GM18519 (cell line): ENCODE measurements around the gene ERC1.
"Not testable (repeated sequence)": the region's sequence is repeated elsewhere in the genome, so short reads cannot be mapped to it uniquely, and the experiment has no call there.

Source experiments
- ATAC-seq: cut with Tn5 transposase; IDR thresholded peaks from one replicate; pipeline ENCODE4 v1.9.1; 2021; ENCODE audit warnings: mild to moderate bottlenecking, moderate library complexity; ENCODE audit not compliant: unreplicated experiment, low FRiP score

Gene ERC1

DNA sequence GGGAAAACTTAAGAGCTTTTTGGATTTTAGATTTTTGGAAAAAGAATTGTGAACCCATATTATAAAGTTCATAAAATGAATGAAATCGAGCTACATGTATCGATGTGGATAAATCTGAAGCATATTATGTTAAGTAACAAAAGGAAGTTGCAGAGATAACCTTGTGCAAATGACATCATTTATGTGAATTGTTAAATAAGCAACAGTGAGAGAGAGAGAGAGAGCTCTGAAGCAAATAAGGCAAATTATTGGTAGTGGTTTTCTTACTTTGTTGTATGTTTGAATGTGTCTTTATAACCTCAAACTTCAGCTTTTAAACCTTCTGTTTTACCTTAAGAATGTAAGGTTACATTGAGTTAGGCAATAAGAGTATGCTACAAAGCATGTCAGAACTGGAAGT lies 78.8 kb downstream of the ERC1 start:
- ATAC-seq = no peak

DNA sequence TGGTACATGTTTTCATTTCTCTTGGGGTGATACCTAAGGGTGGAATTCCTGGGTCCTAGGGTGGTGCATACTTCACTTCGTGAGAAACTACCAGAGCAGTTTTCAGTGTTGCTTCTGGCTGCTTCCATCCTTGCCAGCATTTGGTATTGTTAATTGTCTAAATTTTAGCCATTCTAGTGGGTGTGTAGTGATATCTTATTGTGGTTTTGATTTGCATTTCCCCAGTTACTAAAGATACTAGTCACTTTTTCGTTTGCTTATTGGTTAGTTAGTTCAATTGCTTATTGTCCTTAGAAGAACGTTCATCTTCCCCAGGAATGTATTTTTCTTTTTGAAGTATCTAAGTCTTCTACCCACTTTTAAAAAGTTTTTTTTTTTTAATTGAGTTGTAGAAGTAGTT lies 80.2 kb downstream of the ERC1 start:
- no peak for ATAC-seq

DNA sequence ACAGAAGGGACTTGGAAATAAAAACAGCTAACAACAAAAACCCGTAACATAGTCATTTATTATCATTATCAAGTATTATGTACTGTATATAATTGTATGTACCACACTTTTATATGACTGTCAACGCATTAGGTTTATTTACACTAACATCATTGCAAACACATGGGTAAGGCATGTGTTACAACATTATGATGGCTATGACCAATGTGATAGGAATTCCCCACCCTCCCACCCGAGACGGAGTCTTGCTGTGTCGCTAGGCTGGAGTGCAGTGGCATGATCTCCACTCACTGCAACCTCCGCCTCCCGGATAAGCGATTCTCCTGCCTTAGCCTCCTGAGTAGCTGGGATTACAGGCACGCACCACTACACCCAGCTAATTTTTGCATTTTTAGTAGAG lies 82.6 kb downstream of the ERC1 start:
- no peak for ATAC-seq

DNA sequence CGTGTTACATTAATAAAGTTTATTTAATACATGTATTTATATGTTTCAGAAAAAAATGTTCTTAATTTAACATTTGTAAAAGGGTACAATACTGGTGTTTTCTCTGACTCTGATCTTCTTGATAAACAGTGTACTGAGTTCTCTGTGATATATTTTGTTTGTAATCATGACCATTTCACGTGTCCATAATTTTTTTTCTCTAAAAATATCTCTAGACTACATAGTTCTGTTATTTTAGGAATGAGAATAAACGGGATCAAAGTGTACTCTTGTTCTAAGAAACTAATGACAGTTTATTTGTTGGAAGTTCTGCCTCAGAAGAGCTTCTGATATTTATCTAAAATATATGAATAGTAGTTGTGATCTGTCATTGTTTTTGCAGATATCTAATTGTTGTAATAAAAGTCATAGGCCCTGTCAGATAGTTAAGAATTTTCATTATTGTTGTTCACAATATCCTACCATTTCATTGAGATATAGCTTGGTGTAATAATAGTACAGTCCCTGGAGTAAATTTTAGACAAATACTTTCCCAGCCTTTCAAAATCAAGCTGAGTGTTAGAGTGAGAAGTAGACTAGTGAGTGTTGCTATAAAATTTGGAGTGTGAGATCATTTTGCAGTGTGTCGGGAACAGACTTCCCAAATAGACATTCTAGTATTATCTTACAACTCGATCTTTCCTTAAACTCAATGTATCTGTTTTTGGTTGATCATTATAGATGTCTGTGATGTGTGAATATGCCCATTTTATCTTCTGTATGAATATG lies 86.2 kb downstream of the ERC1 start:
- no peak for ATAC-seq

DNA sequence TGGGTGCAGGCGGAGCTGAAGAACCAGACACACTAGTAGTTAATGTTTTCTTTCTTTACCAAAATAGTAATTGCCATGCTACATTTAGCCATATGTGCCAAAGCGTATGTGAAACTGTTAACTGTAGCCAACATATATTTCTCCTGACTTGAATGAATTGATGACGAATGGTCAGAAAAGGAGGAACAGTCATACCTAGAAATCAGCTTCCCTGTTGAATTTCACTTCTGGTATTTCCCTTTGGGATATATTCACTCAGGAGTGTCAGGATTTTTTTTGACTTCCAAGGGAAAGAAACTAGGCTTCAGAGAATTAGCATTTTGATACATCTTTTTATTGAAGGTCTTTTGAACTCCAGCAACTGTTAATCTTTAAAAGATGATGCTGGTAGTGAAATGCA lies 87.0 kb downstream of the ERC1 start:
- ATAC-seq = no peak

DNA sequence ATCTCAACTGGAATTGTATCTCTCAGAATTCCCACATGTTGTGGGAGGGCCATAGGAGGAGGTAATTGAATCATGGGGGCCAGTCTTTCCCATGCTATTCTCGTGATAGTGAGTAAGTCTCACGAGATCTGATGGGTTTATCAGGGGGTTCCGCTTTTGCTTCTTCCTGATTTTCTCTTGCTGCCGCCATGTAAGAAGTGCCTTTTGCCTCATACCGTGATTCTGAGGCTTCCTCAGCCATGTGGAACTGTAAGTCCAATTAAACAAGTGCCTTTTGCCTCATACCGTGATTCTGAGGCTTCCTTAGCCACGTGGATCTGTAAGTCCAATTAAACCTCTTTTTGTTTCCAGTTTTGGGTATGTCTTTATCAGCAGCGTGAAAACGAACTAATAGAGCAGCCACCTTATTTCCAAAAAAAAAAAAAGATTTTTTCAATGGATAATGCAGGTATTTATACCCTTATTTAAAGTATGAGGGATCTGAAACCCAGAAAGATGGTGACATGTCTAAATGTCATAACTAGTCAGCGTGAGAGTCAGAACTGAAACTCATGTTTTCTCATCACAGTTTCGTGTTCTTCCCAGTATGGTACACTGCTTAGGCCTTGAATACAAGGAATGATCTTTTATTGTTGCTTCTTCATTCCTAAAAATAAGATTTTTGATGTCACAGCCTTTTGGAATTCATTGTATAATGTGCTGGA lies 89.6 kb downstream of the ERC1 start:
- ATAC-seq = no peak

DNA sequence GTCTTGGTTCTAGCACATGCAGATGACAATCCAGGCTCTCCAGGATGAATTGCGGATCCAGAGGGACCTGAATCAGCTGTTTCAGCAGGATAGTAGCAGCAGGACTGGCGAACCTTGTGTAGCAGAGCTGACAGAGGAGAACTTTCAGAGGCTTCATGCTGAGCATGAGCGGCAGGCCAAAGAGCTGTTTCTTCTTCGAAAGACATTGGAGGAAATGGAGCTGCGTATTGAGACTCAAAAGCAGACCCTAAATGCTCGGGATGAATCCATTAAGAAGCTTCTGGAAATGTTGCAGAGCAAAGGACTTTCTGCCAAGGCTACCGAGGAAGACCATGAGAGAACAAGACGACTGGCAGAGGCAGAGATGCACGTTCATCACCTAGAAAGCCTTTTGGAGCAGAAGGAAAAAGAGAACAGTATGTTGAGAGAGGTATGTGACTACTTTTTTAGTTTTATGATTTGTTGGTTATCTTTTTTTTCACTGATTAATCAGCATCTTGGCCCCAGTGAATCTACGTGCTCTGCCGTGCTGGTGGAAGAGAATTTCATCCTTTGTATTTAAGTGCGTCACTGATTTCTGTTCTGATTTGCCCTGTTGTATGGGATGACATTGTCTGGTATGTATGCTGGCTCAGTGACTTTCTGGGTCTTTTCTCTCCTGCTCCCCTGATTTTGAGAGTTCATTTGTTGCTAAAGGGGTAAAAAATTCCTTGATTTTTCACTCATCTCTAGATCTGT lies 92.3 kb downstream of the ERC1 start:
- no peak for ATAC-seq

DNA sequence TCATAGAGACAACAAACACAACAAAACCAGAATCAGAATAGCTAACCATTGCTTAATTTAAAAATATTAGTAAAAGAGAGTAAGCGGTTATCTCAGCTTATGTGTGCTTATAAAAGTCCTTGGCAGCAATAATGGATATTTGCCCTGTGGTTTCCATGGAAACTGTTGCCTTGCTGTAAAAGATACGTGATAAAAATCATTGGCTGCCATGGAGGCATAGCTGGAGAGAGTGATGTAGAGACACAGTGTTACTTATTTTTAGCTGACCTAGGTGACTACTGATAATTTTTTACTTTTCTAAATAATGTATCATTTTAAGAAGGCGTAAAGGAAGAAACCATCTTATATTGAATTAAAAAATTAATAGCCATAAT lies 92.9 kb downstream of the ERC1 start:
- ATAC-seq = no peak

DNA sequence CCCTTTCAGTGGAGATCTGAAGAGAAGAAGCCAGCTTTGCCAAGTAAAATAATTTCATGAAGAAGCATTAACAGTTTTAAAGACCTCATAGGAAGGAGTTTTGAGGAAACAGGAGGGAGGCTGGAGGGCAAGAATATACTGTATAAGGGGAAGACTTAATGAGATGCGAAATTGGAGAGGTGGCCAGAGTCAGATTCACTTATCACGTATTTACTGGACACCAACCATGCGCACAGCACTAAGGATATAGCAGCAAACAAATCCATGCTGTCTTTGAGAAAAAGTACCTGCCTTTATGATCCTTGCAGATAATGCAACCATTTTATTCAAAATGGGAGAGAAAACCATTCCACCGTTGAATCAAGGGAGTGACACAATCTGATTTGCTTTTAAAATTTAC lies 100.3 kb downstream of the ERC1 start:
- no peak for ATAC-seq

DNA sequence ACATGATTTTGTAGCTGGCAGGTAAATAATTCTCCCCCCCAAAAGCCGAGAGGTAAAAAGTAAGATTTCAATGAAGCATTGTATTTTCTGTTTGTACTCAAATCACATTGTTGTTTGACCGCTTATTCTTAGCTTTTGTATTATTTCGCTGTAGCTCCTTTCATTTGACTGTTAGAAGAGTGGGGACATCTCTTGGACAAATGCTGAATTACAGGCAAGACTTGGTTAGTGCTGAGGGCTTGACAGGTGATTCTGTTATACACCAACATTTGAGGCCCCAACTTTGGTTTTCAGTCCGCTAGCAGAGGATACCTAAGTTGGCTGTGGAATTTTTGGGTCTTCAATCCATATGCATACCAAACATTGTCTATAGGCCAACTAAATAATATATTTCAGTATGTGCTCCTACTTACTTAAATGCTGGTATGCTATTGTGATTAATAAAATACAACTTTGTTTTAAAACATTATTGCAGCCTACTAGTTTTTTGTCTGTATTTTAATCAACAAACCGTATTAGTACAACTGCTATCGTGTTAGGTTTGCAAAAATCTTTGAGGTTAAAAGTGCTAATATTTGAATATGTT lies 102.2 kb downstream of the ERC1 start:
- no peak for ATAC-seq

DNA sequence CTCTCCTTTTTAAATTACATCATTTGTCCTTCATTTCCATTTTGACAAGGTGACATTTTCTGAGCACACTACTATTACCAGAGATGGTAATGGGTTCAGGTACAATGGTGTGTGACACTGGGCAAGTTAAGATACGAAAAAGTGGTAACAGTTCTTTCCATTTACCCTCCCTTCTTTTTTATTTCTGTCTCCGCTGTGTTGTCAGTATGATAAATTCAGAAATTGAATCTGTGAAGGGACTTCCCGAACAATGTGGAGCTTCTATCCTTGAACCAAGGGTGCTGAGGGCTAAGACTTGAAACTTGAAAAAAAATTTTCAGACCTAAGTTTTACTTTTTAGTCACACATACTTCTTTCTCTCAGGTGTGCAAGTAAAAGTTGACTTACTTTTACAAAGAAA lies 103.7 kb downstream of the ERC1 start:
- no peak for ATAC-seq

DNA sequence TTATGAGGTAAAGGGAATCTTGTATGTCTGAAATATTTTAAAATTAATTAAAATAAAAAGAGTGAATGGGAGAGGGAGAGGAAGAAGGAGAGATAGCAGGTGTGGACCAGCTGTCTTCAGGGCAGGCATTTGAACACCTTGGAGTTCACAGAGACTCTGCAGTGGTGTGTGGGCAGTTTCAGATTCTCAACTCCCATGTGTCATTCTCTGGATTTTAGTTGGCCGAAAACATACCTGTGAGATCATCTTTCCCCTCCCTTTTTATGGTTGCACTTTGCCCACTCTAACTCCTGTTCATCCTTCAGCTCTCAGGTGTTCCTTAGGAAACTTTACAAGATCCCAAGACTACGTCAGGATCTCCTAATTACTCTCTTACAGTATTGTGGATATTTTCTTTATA lies 108.1 kb downstream of the ERC1 start:
- no peak for ATAC-seq

DNA sequence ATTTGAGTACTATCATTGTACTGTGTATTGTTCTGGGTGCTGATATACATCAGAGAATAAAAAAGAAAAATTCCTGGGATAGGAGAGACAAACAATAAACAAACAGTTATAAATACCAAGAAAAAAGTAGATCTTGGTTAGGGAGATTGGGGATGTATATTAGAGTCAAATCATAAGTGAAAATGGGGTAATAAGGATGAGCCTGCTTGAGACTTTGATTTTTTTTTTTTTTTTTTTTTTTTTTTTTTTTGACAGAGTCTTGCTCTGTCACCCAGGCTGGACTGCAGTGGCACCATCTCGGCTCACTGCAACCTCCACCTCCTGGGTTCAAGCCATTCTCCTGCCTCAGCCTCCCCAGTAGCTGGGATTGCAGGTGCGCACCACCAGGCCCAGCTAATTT lies 108.6 kb downstream of the ERC1 start:
- not testable (repeated sequence) for ATAC-seq

DNA sequence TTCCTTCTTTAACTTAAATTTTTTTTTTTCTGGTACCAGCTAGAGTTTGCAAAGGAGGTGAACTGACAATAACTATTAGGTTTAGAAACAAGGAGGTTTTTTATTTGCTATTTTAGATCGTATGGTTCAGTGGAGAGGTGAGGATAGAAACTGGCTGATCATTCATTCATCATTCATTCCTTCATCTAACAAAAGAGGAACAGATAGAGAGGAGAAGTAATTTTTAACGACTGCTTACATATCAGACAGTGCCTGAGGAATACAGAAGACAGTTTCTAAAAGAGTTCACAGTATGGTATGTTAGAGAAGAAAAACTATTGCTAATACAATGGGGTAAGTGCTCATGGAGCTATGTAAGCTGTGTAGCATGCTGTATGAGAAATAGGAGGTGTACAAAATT lies 111.1 kb downstream of the ERC1 start:
- no peak for ATAC-seq

DNA sequence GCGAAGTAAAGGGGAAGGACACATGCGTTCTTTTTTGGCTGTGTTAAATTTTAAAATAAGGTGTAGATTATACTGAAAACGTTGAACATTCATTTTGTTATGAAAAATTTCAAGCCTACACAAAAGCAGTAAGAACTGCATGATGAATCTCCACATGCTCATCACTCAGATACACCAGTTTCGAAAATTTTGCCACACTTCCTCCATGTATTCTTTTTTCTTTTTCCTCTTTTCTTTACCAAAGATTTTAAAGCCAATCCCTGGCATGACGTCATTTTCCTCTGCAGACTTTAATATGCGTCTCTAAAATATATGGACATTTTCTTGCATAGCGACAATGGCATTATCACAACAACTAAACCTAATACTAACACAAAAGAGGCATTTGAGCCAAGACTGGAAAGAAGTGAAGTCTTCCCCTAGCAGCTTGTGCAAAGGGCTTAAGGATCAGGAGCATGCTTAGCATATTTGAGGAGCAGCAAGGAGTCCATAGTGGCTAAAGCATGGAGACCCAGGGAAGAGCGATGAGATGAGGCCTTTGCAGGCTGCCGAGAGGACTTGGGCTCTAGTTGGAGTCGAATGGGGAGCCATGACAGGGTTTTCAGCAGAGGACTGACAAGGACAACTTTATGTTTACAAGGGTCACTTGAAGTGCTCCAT lies 111.9 kb downstream of the ERC1 start:
- no peak for ATAC-seq

DNA sequence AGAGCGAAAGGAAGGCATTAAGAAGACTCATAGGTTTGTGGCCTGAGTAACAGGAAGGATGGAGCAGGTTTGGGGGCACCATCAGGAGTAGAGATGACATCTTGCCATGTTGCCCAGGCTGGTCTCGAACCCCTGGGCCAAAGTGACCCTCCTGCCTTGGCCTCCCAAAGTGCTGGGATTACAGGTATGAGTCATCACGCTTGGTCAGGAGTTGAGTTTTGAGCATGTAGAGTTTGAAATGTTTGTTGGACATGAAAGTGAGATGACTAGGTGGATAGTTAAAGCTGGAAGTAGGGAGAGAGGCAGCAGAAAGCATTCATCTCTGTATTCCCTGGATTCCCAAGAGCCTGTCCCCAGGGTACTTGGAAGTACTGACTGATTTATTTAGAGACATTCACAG lies 112.6 kb downstream of the ERC1 start:
- ATAC-seq = no peak

DNA sequence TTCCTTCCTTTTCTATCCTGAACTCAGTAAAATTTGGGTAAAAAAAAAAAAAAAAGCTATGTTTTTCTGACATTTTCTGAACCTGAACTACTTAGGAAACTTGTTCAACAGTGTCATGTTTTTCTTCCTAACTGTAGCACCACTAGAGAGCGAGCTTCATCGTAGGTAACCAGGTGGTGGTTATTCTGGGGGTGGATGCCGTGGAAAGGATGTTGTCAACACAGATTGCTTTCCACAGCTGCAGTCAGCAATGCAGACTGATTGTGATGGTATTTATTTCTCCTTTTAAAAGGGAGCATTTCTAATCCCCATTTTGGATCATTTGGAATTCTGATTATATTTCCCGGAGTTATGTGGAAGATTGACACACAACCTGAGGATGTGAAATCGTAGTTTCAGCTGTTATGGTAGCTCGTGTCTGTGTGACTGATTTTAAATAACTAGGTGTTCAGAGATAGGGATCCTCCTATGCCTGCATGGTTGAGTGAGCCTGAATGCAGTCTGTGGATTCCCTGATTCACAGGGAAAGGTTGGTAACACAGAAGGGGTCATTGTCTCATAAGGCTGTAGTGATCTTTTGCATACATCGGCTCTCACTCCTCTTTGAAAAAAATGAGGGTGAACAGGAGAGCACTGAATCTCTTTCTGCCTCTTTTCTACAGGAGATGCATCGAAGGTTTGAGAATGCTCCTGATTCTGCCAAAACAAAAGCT lies 113.2 kb downstream of the ERC1 start:
- no peak for ATAC-seq

DNA sequence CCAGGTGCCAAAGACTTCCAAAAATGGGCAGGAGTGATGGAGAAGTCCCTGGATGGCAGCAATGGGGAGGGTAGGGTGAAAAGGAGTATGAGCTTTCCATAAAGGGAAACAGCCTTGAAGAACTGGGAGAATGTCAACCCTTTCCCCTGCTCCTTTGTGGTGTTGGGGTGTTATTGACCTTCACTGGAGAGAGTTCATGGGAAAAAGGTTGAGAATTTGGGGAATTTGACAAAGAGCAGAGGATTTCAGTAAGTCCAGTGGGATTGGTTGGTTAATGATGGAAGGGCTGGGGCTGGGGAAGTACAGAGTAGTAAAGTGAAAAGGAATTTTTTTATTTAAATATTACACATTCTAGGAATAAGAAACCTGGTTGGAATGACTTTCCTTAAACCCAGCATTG lies 116.6 kb downstream of the ERC1 start:
- no peak for ATAC-seq

DNA sequence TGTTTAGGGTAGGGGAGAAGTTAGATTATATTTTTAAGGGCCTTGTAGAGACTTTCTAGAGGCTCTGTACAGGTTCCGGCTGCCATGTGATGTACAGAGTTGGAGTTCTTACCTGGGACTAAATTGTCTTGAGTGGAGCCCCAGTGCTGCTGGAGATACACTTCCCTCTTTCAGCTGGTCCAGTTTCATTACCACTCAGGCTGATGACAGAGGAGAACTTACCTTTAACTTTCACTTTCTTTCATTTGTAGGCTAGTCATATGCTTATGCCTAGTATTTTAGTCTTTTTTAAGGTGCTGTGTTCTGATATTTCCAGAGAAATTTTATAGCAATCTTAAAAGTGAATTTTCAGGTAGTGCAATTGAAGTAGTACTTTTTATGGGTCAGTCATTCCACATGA lies 117.3 kb downstream of the ERC1 start:
- ATAC-seq = peak; percentile 69
